ENCODE results near the gene C5.

- TF ChIP-seq CTCF (conservative IDR thresholded peaks at IDR 0.05; ENCODE audit: low read depth in 2 of 2): no peak
- no peak for TF ChIP-seq POLR2AphosphoS5 (IDR thresholded peaks at IDR 0.05; ENCODE audit: low read depth)
- TF ChIP-seq EZH2 (IDR thresholded peaks at IDR 0.05; ENCODE audit: low read depth, unreplicated experiment): no peak
- no peak for TF ChIP-seq ZNF114 (CRISPR knock-in tag; IDR thresholded peaks at IDR 0.05)
- TF ChIP-seq CREB1 (CRISPR knock-in tag; IDR thresholded peaks at IDR 0.05; ENCODE audit: low read depth): no peak
These were observed 132.8 kb downstream of the C5 start for GRCh38 chr9:120916991-120917880.

Measured in GM23338 (cell line).